Caco-2 (cell line): ENCODE data around the gene METTL2B. TPM values are rescaled to one million over a fixed set of nuclear protein-coding genes. Genes with fewer than 3 reads are reported as not detected.
A peak's percentile ranks its signal among the peaks of the same experiment; 100 is the strongest.
"Not testable (repeated sequence)": the region's sequence is repeated elsewhere in the genome, so short reads cannot be mapped to it uniquely, and the experiment has no call there.

ENCODE experiments used
- Bru-seq: library from RNA; stranded (reverse); fragments of 400-500 nt; gene quantifications from one replicate; lab custom pipeline; 2021; lab: Mats Ljungman, UMichigan
- BruChase-seq, 2 experiments: library from RNA; stranded (reverse); fragments of 400-500 nt; gene quantifications; one replicate each; lab custom pipeline; 2021; lab: Mats Ljungman, UMichigan
- BruUV-seq: library from RNA; stranded (reverse); fragments of 400-500 nt; replicated peaks from 2 replicates; lab custom pipeline; 2021; lab: Mats Ljungman, UMichigan
- CTCF ChIA-PET: fragments of 300-600 bp; sonication (Branson Sonifier 250); formaldehyde crosslinking; loops from one replicate; lab custom pipeline; 2022; ENCODE audit warnings: antibody characterized with exemption; lab: Charles Lee
- POLR2A ChIA-PET: fragments of 300-600 bp; sonication (Branson Sonifier 250); formaldehyde crosslinking; loops from one replicate; lab custom pipeline; 2022; ENCODE audit warnings: antibody characterized with exemption; lab: Charles Lee
- DNase-seq, 2 experiments: peaks; one replicate each; pipeline versions ENCODE4 v3.0.0 to v3.0.0-alpha.2; 2020 to 2022
- H3K27me3 ChIP-seq: replicated peaks from 2 replicates; pipeline ENCODE4 v1.6.0; 2011; ENCODE audit warnings: low read length; ENCODE audit not compliant: control insufficient read depth, insufficient read depth
- H3K36me3 ChIP-seq: 2 replicates; pipeline ENCODE4 v1.5.1; 2011; ENCODE audit warnings: low read length; ENCODE audit not compliant: control insufficient read depth, insufficient read depth
- H3K4me1 ChIP-seq: fragments of 250-450 bp; sonication (Bioruptor Pico); 2 replicates; pipeline ENCODE4 v1.5.1; 2020; ENCODE audit warnings: mild to moderate bottlenecking
- H3K4me3 ChIP-seq: 2 replicates; pipeline ENCODE4 v1.5.1; 2011; ENCODE audit warnings: low read depth, mild to moderate bottlenecking, control low read depth, low read length
- H3K9me3 ChIP-seq: fragments of 250-450 bp; sonication (Bioruptor Pico); 2 replicates; pipeline ENCODE4 v1.5.1; 2020; ENCODE audit warnings: mild to moderate bottlenecking, moderate library complexity
- H3K27ac Mint-ChIP-seq: one replicate; pipeline ENCODE4 v1.8.0; 2022; ENCODE audit warnings: mixed read lengths; ENCODE audit not compliant: unreplicated experiment
- H3K27me3 Mint-ChIP-seq: one replicate; pipeline ENCODE4 v1.8.0; 2022; ENCODE audit warnings: mixed read lengths; ENCODE audit not compliant: insufficient read depth, unreplicated experiment
- H3K36me3 Mint-ChIP-seq: one replicate; pipeline ENCODE4 v1.8.0; 2022; ENCODE audit warnings: mild to moderate bottlenecking, mixed read lengths; ENCODE audit not compliant: insufficient read depth, unreplicated experiment
- H3K4me1 Mint-ChIP-seq: one replicate; pipeline ENCODE4 v1.8.0; 2022; ENCODE audit warnings: low read depth, mixed read lengths; ENCODE audit not compliant: unreplicated experiment
- H3K4me3 Mint-ChIP-seq: one replicate; pipeline ENCODE4 v1.8.0; 2022; ENCODE audit warnings: mild to moderate bottlenecking, moderate library complexity, mixed read lengths; ENCODE audit not compliant: unreplicated experiment
- H3K9me3 Mint-ChIP-seq: one replicate; pipeline ENCODE4 v1.8.0; 2022; ENCODE audit warnings: mixed read lengths; ENCODE audit not compliant: unreplicated experiment
- CTCF ChIP-seq, 2 experiments: fragments of 200-600 bp in 1 of 2; IDR thresholded peaks; 1 replicate in 1 of 2; 2 replicates in 1 of 2; pipeline versions ENCODE4 v1.5.1 to v1.8.0; 2011 to 2022; ENCODE audit warnings: antibody characterized with exemption in 1 of 2, control low read depth in 1 of 2, inconsistent platforms in 1 of 2, low read depth in 1 of 2, low read length in 1 of 2, mild to moderate bottlenecking in 1 of 2, moderate library complexity in 1 of 2; ENCODE audit not compliant: insufficient read depth in 1 of 2, severe bottlenecking in 1 of 2, unreplicated experiment in 1 of 2
- intact Hi-C: fragments of 100-400 bp; cut with micrococcal nuclease; formaldehyde crosslinking; loops from one replicate; pipeline ENCODE4 v1.10.0; 2022; ENCODE audit not compliant: unreplicated experiment
- long read RNA-seq: library from polyadenylated mRNA; stranded (forward); transcript quantifications from one replicate; pipeline ENCODE4 v2.0.0, GENCODE V29; 2022
- total RNA-seq: library from RNA; stranded (reverse); gene quantifications from 2 replicates; pipeline ENCODE4 v1.2.3, GENCODE V29; 2022

The METTL2B gene
- total RNA-seq (37.2 and 39.0 TPM in 2 replicates), Bru-seq, nascent RNA (percentile 75 among the genes with signal in this experiment), BruChase-seq, experiment 1, labeled RNA remaining after a 2-hour chase (percentile 88 among the genes with signal in this experiment), BruChase-seq, experiment 2, labeled RNA remaining after a 6-hour chase (percentile 90 among the genes with signal in this experiment)
- long read RNA-seq, transcript METTL2B-201 (9 exons, 2,182 nt): major isoform, 10 of 25 reads
- long read RNA-seq, transcript METTL2B-206 (8 exons, 1,590 nt): minor isoform, 6 of 25 reads
- long read RNA-seq, partial matches to known transcripts: 0 of 25 reads
- long read RNA-seq, other reads (novel, unspliced or antisense): 9 of 25 reads

GRCh38 chr7:128476402-128477335 lies at the start of gene METTL2B:
Gene METTL2B, plus strand, starts transcription at chr7:128476748. Its CDS starts 18 bp downstream, at chr7:128476766.
- peak within 1 kb of the TSS; percentile 61 for H3K4me3 ChIP-seq
- Mint-ChIP-seq H3K36me3 (peaks cover 28% of the 10 kb centered on the region), H3K4me1 (peaks cover 12% of the 10 kb centered on the region), H3K27ac (peak within 1 kb of the TSS; percentile 99), H3K4me3 (peak within 1 kb of the TSS; percentile 91)
- peak; percentile 96 to 97 for DNase-seq
- H3K9me3 Mint-ChIP-seq, H3K27me3 Mint-ChIP-seq, H3K27me3 ChIP-seq, BruUV-seq, H3K4me1 ChIP-seq, H3K9me3 ChIP-seq, H3K36me3 ChIP-seq: not testable (repeated sequence)
- peak; percentile 35 to 50 for TF ChIP-seq CTCF (IDR thresholded peaks at IDR 0.05; ENCODE audit: insufficient read depth in 1 of 2, low read depth in 1 of 2, low read length in 1 of 2, severe bottlenecking in 1 of 2, unreplicated experiment in 1 of 2)
- intact Hi-C loops: loop anchor here (5.0 to 10.0 kb wide), 2 partner anchors 56 to 188 kb away; no protein-coding TSS in a partner anchor
- CTCF ChIA-PET: interaction anchor here (0.8 to 1.4 kb wide), 2 partner anchors 42 to 49 kb away, joined by 4 to 7 read pairs; no protein-coding TSS in a partner anchor
- POLR2A ChIA-PET: interaction anchor here (0.7 kb wide), 1 partner anchor 41 kb away, joined by 3 read pairs; no protein-coding TSS in a partner anchor

GRCh38 chr7:128427289-128427891 lies 49.2 kb upstream of the METTL2B start:
- peak; percentile 61 to 84 for TF ChIP-seq CTCF (IDR thresholded peaks at IDR 0.05; ENCODE audit: insufficient read depth in 1 of 2, low read depth in 1 of 2, low read length in 1 of 2, severe bottlenecking in 1 of 2, unreplicated experiment in 1 of 2)
- H3K27ac Mint-ChIP-seq: no peak overlapping the region
- H3K9me3 Mint-ChIP-seq: no peaks in the 10 kb centered on the region
- no peaks in the 10 kb centered on the region for H3K4me1 Mint-ChIP-seq
- ChIA-PET CTCF (interaction anchor here (0.5 to 11.2 kb wide), 21 partner anchors 8 to 80 kb away, joined by 3 to 226 read pairs (median 6); partner anchors contain the start of genes HILPDA and METTL2B), POLR2A (interaction anchor here (0.6 to 1.2 kb wide), 2 partner anchors 28 to 34 kb away, joined by 3 read pairs; partner anchors contain the start of gene HILPDA)
- H3K4me3 Mint-ChIP-seq: no peak overlapping the region
- no TSS peak for BruUV-seq
- no peaks in the 10 kb centered on the region for H3K27me3 ChIP-seq
- H3K27me3 Mint-ChIP-seq: no peaks in the 10 kb centered on the region
- H3K4me1 ChIP-seq: no peaks in the 10 kb centered on the region
- no peak overlapping the region for H3K4me3 ChIP-seq
- intact Hi-C loops: loop anchor here (1.0 kb wide), 1 partner anchor 32 kb away; no protein-coding TSS in a partner anchor
- peak in 1 of 2 experiments; percentile 72 for DNase-seq
- H3K36me3 Mint-ChIP-seq: no peaks in the 10 kb centered on the region
- H3K9me3 ChIP-seq: no peaks in the 10 kb centered on the region
- no peaks in the 10 kb centered on the region for H3K36me3 ChIP-seq
